ENCODE data around the gene PPCDC. TPM values are rescaled to one million over a fixed set of nuclear protein-coding genes. Genes with fewer than 3 reads are reported as not detected.

PPCDC gene
- polyA plus RNA-seq, 1 donor (not counting 4 experiments of a cell fraction or from before 2014, with no cell fraction given): 11.9 TPM

DNA sequence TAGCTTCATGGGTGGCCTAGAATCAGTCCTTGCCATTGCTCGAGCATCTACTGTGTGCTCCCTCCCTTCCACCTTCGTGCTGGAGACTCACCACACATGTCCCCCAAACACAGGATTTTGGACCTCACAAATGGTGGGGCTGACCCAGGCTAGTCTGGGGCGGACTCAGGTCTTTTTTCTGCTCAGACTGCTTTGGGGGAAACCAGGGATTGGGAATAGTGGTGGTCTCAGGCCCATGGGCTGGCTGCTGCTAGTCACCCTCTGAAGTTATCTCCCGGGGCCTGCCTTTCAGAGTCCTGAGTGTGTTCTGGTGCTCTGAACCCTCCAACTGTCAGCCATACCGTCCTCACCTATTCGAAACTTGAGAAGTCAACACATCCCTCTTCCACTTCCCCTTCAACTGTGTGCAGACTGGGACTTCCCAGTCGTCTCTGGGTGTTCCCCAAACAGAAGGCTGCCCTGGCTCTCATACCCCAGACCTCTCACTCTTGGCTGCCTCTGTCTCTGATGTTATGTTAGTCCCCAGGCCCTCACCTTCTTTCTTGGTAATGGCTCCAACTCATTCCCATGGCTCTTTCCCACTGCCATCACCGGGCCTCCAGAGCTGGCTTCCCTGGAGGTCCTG, 46.0 kb downstream of the PPCDC start:
- Histone ChIP-seq H3K9me3 (ENCODE audit: control insufficient read depth, low read depth, low read length) (no peaks in the 10 kb centered on the region), H3K27ac (ENCODE audit: control insufficient read depth, insufficient read depth, low read length) (no peak overlapping the region)
- FAIRE-seq: no peak

DNA sequence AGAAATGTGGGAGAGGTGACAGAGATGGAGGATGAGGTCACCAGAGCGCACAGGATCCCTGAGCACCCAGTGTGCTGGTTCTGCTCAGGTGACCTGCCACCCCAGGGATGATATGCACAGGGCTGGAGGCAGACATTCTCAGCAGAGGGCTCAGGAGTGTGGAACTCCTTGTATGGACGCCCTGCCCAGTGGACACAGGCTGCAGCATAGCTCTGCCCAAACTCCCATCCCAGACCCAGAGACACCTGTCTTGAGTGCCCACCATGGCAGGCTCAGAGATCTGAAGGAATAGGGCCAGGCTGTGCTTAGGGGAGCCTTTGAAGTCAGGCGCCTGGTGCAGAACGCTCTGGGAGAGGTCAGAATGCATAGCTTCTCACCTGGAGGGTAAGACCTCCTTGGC, 47.3 kb downstream of the PPCDC start:
- no peak overlapping the region for H3K27ac ChIP-seq (ENCODE audit: control insufficient read depth, insufficient read depth, low read length)
- no peak overlapping the region for H3K9ac ChIP-seq (ENCODE audit: control insufficient read depth, extremely low read depth, insufficient read depth, low read length)
- H2AFZ ChIP-seq (ENCODE audit: control insufficient read depth, low read length): no peak overlapping the region
- TF ChIP-seq, protein P1, sequence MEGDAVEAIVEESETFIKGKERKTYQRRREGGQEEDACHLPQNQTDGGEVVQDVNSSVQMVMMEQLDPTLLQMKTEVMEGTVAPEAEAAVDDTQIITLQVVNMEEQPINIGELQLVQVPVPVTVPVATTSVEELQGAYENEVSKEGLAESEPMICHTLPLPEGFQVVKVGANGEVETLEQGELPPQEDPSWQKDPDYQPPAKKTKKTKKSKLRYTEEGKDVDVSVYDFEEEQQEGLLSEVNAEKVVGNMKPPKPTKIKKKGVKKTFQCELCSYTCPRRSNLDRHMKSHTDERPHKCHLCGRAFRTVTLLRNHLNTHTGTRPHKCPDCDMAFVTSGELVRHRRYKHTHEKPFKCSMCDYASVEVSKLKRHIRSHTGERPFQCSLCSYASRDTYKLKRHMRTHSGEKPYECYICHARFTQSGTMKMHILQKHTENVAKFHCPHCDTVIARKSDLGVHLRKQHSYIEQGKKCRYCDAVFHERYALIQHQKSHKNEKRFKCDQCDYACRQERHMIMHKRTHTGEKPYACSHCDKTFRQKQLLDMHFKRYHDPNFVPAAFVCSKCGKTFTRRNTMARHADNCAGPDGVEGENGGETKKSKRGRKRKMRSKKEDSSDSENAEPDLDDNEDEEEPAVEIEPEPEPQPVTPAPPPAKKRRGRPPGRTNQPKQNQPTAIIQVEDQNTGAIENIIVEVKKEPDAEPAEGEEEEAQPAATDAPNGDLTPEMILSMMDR (optimal IDR thresholded peaks at IDR 0.05 in 1 of 3, IDR thresholded peaks at IDR 0.05 in 1 of 3, conservative IDR thresholded peaks at IDR 0.05 in 1 of 3; ENCODE audit: extremely low read depth in 1 of 3, insufficient read depth in 2 of 3, low read length in 3 of 3): no peak
- no peak for TF ChIP-seq EZH2 (IDR thresholded peaks at IDR 0.05; ENCODE audit: low read length)
- no peak for FAIRE-seq
- no peaks in the 10 kb centered on the region for H3K9me3 ChIP-seq (ENCODE audit: control insufficient read depth, low read depth, low read length)
- H3K79me2 ChIP-seq (ENCODE audit: control insufficient read depth, insufficient read depth, low read length): no peaks in the 10 kb centered on the region
- peaks cover 21% of the 10 kb centered on the region for H3K4me1 ChIP-seq (ENCODE audit: control insufficient read depth, extremely low read depth, insufficient read depth, low read length)
- no peak overlapping the region for H3K4me2 ChIP-seq (ENCODE audit: control insufficient read depth, extremely low read depth, insufficient read depth, low read depth, low read length)
- dilution Hi-C loops (cut with MboI; ENCODE audit: extremely low pct_ligation_motif_present, low sequenced_read_pairs): no loop called here
- no peak for DNase-seq (ENCODE audit: low read depth, low spot score)
- no peaks in the 10 kb centered on the region for H3K36me3 ChIP-seq (ENCODE audit: control insufficient read depth in 2 of 2, extremely low read depth in 1 of 2, insufficient read depth in 2 of 2, low read length in 2 of 2)
- H3K4me3 ChIP-seq (ENCODE audit: control insufficient read depth in 2 of 3, extremely low read depth in 1 of 3, insufficient read depth in 2 of 3, low read depth in 1 of 3, low read length in 3 of 3): no peak overlapping the region
- H3K9me1 ChIP-seq (ENCODE audit: control insufficient read depth, extremely low read depth, insufficient read depth, low read length): no peaks in the 10 kb centered on the region
- H4K20me1 ChIP-seq (ENCODE audit: control insufficient read depth, extremely low read depth, insufficient read depth, low read length): no peaks in the 10 kb centered on the region
- peaks cover 16% of the 10 kb centered on the region for H3K27me3 ChIP-seq (ENCODE audit: control insufficient read depth, extremely low read depth, insufficient read depth, low read length)

More for the DNA sequence above, 46.0 kb downstream of the PPCDC start:
- TF ChIP-seq EZH2 (IDR thresholded peaks at IDR 0.05; ENCODE audit: low read length): no peak
- TF ChIP-seq, protein P1 (optimal IDR thresholded peaks at IDR 0.05 in 1 of 3, IDR thresholded peaks at IDR 0.05 in 1 of 3, conservative IDR thresholded peaks at IDR 0.05 in 1 of 3; ENCODE audit: extremely low read depth in 1 of 3, insufficient read depth in 2 of 3, low read length in 3 of 3): no peak
- Histone ChIP-seq H3K36me3 (ENCODE audit: control insufficient read depth in 2 of 2, extremely low read depth in 1 of 2, insufficient read depth in 2 of 2, low read length in 2 of 2) (no peaks in the 10 kb centered on the region), H3K4me1 (ENCODE audit: control insufficient read depth, extremely low read depth, insufficient read depth, low read length) (peaks cover 22% of the 10 kb centered on the region), H3K9ac (ENCODE audit: control insufficient read depth, extremely low read depth, insufficient read depth, low read length) (no peak overlapping the region), H3K9me1 (ENCODE audit: control insufficient read depth, extremely low read depth, insufficient read depth, low read length) (no peaks in the 10 kb centered on the region), H4K20me1 (ENCODE audit: control insufficient read depth, extremely low read depth, insufficient read depth, low read length) (no peaks in the 10 kb centered on the region), H3K27me3 (ENCODE audit: control insufficient read depth, extremely low read depth, insufficient read depth, low read length) (peaks cover 16% of the 10 kb centered on the region), H3K4me2 (ENCODE audit: control insufficient read depth, extremely low read depth, insufficient read depth, low read depth, low read length) (no peak overlapping the region), H2AFZ (ENCODE audit: control insufficient read depth, low read length) (no peak overlapping the region), H3K79me2 (ENCODE audit: control insufficient read depth, insufficient read depth, low read length) (no peaks in the 10 kb centered on the region), H3K4me3 (ENCODE audit: control insufficient read depth in 2 of 3, extremely low read depth in 1 of 3, insufficient read depth in 2 of 3, low read depth in 1 of 3, low read length in 3 of 3) (no peak overlapping the region)
- dilution Hi-C loops (cut with MboI; ENCODE audit: extremely low pct_ligation_motif_present, low sequenced_read_pairs): no loop called here
- DNase-seq (ENCODE audit: low read depth, low spot score): no peak

Data from keratinocyte (primary cell).